OCI-LY3 (cell line): Measurements from ENCODE around the gene GPATCH1.

Experiments used
- H2AFZ ChIP-seq: fragments of 200-600, 300-600 bp; shearing (Covaris generic); 2 replicates; pipeline ENCODE4 v1.6.0; 2014; ENCODE audit warnings: antibody characterized with exemption, low read depth, low read length
- H3K27ac ChIP-seq: fragments of 200-600, 300-600 bp; sonication (generic); 2 replicates; pipeline ENCODE4 v1.5.1; 2014; ENCODE audit warnings: mild to moderate bottlenecking, low read length, moderate library complexity, mixed read lengths
- H3K27me3 ChIP-seq: fragments of 200-600, 300-600 bp; sonication (generic); 2 replicates; pipeline ENCODE4 v1.6.1; 2014; ENCODE audit warnings: low read depth, low read length, mixed read lengths
- H3K36me3 ChIP-seq: fragments of 200-600, 300-600 bp; sonication (generic); replicated peaks from 2 replicates; pipeline ENCODE3; 2014; ENCODE audit warnings: low read depth, low read length, mixed read lengths
- H3K4me1 ChIP-seq: fragments of 300-600, 200-600 bp; sonication (generic); 2 replicates; pipeline ENCODE4 v1.6.1; 2014; ENCODE audit warnings: low read length, mixed read lengths
- H3K4me2 ChIP-seq: fragments of 200-600, 300-600 bp; sonication (generic); 2 replicates; pipeline ENCODE4 v1.6.1; 2014; ENCODE audit warnings: low read length, mixed read lengths
- H3K4me3 ChIP-seq: fragments of 300-600, 200-600 bp; sonication (generic); 2 replicates; pipeline ENCODE4 v1.5.1; 2014; ENCODE audit warnings: antibody characterized with exemption, mild to moderate bottlenecking, low read length, moderate library complexity
- H3K79me2 ChIP-seq: fragments of 300-600, 200-600 bp; shearing (Covaris generic); 2 replicates; pipeline ENCODE4 v1.6.1; 2014; ENCODE audit warnings: mild to moderate bottlenecking, low read length, mixed read lengths
- H3K9ac ChIP-seq: fragments of 300-600, 200-600 bp; shearing (Covaris generic); 2 replicates; pipeline ENCODE4 v1.6.0; 2014; ENCODE audit warnings: mild to moderate bottlenecking, low read length, moderate library complexity
- H3K9me3 ChIP-seq: fragments of 200-600, 300-600 bp; shearing (Covaris generic); 2 replicates; pipeline ENCODE4 v1.6.1; 2014; ENCODE audit warnings: low read length, mixed read lengths; ENCODE audit not compliant: insufficient read depth
- H4K20me1 ChIP-seq: fragments of 200-600, 300-600 bp; sonication (generic); 2 replicates; pipeline ENCODE4 v1.6.1; 2016; ENCODE audit warnings: low read length, mixed read lengths; ENCODE audit not compliant: insufficient read depth
- EZH2phosphoT487 ChIP-seq: fragments of 200-600 bp; shearing (Covaris generic); IDR thresholded peaks from 2 replicates; pipeline ENCODE4 v1.6.1; 2018; ENCODE audit warnings: antibody characterized with exemption, mixed run types, low read depth
- TF ChIP-seq, protein P1 (sequence below): fragments of 200-600, 300-600 bp; sonication (generic); IDR thresholded peaks from 2 replicates; pipeline ENCODE4 v1.5.1; 2014; ENCODE audit warnings: antibody characterized with exemption, low read length, low read depth

Gene GPATCH1

DNA sequence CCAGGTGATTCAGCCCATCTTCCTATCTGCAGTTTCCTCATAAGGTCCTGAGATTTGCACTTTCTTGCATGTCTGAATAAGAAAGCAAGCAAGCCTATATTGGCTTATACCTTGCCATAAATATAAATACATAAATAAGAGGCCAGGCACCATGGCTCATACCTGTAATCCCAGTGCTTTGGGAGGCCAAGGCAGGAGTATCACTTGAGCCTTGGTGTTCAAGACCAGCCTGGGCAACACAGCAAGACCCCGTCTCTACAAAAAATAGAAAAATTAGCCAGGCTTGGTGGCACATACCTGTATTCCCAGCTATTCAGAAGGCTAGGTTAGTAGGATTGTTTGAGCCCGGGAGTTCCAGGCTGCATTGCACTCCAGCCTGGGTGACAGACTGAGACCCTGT lies 5.5 kb upstream of the GPATCH1 start:
- no peak overlapping the region for H3K4me3 ChIP-seq
- no peak overlapping the region for H3K9ac ChIP-seq
- no peaks in the 10 kb centered on the region for H4K20me1 ChIP-seq
- peaks cover 6% of the 10 kb centered on the region; the same call in 1 of the 2 replicates for H3K4me1 ChIP-seq
- H3K27me3 ChIP-seq: no peaks in the 10 kb centered on the region
- H3K27ac ChIP-seq: no peak overlapping the region
- H3K36me3 ChIP-seq: no peaks in the 10 kb centered on the region
- TF ChIP-seq EZH2phosphoT487: no peak
- TF ChIP-seq, protein P1, sequence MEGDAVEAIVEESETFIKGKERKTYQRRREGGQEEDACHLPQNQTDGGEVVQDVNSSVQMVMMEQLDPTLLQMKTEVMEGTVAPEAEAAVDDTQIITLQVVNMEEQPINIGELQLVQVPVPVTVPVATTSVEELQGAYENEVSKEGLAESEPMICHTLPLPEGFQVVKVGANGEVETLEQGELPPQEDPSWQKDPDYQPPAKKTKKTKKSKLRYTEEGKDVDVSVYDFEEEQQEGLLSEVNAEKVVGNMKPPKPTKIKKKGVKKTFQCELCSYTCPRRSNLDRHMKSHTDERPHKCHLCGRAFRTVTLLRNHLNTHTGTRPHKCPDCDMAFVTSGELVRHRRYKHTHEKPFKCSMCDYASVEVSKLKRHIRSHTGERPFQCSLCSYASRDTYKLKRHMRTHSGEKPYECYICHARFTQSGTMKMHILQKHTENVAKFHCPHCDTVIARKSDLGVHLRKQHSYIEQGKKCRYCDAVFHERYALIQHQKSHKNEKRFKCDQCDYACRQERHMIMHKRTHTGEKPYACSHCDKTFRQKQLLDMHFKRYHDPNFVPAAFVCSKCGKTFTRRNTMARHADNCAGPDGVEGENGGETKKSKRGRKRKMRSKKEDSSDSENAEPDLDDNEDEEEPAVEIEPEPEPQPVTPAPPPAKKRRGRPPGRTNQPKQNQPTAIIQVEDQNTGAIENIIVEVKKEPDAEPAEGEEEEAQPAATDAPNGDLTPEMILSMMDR: no peak
- H3K79me2 ChIP-seq: no peaks in the 10 kb centered on the region
- no peaks in the 10 kb centered on the region for H3K9me3 ChIP-seq
- H2AFZ ChIP-seq: no peak overlapping the region
- no peak overlapping the region for H3K4me2 ChIP-seq

DNA sequence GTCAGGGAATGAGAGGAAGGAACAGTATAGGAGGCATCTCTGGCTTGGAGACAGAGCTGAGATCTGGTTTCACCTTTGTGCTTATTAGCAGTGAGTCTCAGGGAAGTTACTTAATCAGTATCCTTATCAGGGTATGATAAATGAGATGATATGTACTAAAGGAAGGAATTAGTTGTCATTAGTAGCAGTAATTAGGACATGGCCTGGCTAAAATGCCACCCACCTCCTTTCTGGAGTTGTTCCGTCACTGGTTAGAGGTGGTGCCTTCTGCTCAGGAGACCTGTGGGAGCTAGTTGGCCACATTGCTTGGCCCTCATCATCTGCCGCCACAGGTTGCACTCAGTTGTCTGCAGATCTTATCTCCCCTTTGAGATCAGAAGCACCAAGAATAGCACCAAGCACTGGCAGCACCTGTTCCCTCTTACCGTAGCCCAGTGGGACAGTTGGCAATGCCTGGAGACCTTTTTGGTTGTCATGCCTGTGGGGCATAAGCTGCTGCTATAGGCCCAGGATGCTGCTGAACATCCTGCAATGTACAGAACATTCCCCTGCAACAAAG lies 4.7 kb downstream of the GPATCH1 start:
- TF ChIP-seq EZH2phosphoT487: no peak
- TF ChIP-seq, protein P1: no peak
- no peak overlapping the region for H3K9ac ChIP-seq
- H3K27me3 ChIP-seq: no peaks in the 10 kb centered on the region
- no peak overlapping the region for H3K27ac ChIP-seq
- H2AFZ ChIP-seq: no peak overlapping the region
- no peak overlapping the region for H3K4me3 ChIP-seq
- H4K20me1 ChIP-seq: no peaks in the 10 kb centered on the region
- H3K79me2 ChIP-seq: peaks cover 15% of the 10 kb centered on the region
- no peak overlapping the region for H3K4me2 ChIP-seq
- H3K36me3 ChIP-seq: peaks cover 4% of the 10 kb centered on the region
- H3K4me1 ChIP-seq: peaks cover 8% of the 10 kb centered on the region
- no peaks in the 10 kb centered on the region for H3K9me3 ChIP-seq

DNA sequence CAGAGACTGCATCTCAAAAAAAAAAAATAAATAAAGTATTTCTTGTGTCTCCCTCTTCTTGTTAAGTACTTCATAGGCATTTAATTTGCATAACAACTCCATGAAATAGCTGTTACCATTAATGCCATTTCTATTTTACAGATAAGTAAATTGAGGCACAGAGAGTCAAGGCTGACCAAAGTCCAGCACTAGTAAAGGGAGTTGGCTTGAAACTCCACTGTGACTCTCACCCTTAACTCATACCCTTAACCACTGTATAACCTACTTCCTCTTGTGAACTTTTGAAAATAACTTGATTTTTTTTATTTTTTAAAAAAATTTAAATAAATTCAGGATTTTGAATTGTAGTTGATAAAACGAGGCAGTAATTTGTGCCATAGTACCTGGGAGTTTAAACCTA lies 6.0 kb downstream of the GPATCH1 start:
- Histone ChIP-seq H3K9me3 (no peaks in the 10 kb centered on the region), H2AFZ (no peak overlapping the region), H3K4me3 (no peak overlapping the region), H3K27ac (no peak overlapping the region), H3K9ac (no peak overlapping the region), H3K36me3 (peaks cover 7% of the 10 kb centered on the region), H3K79me2 (peaks cover 7% of the 10 kb centered on the region), H4K20me1 (no peaks in the 10 kb centered on the region), H3K27me3 (no peaks in the 10 kb centered on the region), H3K4me2 (no peak overlapping the region), H3K4me1 (peaks cover 5% of the 10 kb centered on the region)
- TF ChIP-seq, protein P1: no peak
- no peak for TF ChIP-seq EZH2phosphoT487

DNA sequence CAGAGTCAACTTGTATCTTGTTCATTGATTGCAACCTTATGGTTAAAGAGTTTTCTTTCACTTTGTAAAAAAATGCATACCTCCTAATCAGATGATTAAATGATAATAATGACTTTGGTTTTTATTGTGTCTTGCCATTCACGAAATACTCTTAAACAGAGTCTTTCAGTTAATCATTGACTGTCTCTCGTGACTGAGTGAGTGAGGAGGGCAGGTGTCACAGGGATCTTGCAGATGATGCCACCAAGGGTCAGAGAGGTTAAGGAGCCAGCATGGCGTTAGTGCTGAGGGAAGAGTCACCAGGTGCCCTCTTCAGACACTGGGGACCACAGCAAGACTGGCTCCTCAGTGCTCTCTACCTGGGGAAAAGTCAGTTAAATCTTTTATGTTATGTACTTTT lies 8.0 kb downstream of the GPATCH1 start:
- TF ChIP-seq, protein P1: no peak
- no peak for TF ChIP-seq EZH2phosphoT487
- no peaks in the 10 kb centered on the region for H3K27me3 ChIP-seq
- peaks cover 13% of the 10 kb centered on the region for H3K36me3 ChIP-seq

More for the DNA sequence above, 8.0 kb downstream of the GPATCH1 start:
- no peak overlapping the region for H3K4me2 ChIP-seq
- no peaks in the 10 kb centered on the region for H3K9me3 ChIP-seq
- H3K9ac ChIP-seq: no peak overlapping the region
- H3K4me1 ChIP-seq: no peaks in the 10 kb centered on the region
- no peak overlapping the region for H3K27ac ChIP-seq
- H3K4me3 ChIP-seq: no peak overlapping the region
- H2AFZ ChIP-seq: no peak overlapping the region
- H4K20me1 ChIP-seq: no peaks in the 10 kb centered on the region
- no peaks in the 10 kb centered on the region for H3K79me2 ChIP-seq
